Kasumi-1 (cell line): ENCODE results near the gene RFXAP.
"Not testable (repeated sequence)": the region's sequence is repeated elsewhere in the genome, so short reads cannot be mapped to it uniquely, and the experiment has no call there.

Source experiments
- DNase-seq, 2 experiments: peaks; one replicate each; lab custom pipeline; 2025; lab: John Stamatoyannopoulos, UW

The RFXAP gene

DNA sequence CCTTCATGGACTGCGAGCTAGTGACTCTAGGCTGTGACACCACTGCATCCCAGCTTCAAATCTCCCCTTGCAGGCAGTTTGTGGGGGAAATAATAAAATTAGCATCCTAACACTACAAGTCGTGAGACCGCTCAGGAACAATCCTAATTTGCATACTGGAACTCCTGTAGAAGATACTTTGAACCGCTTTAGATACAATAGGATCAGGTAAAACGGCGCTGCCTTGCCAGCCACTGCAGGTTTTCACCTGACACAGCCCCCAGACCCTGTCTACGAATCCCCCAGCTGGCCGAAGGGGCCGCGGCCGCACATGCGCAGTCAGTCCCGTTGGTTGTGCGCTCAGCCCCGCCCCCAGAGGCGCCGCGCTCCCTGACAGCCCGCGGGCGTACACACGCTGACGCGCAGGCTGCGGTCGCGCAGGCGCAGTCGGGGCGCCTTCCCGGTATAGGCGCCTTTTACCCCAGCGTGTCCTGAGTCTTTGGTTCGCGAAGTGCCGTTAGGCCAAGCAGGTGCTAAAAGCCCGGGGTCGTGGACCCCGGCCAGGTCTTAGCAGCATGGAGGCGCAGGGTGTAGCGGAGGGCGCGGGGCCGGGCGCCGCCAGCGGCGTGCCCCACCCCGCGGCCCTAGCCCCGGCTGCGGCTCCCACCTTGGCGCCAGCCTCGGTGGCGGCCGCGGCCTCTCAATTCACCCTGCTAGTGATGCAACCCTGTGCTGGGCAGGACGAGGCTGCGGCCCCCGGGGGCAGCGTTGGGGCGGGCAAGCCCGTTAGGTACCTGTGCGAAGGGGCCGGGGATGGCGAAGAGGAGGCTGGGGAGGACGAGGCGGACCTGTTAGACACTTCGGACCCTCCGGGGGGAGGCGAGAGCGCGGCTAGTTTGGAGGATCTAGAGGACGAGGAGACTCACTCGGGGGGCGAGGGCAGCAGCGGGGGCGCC, at the start of gene RFXAP:
RFXAP (plus strand) TSS at position 419 of the 935 bp plus-strand sequence; CDS start at position 555, 136 bp downstream.
- DNase-seq, result peak; percentile 51 to 52

DNA sequence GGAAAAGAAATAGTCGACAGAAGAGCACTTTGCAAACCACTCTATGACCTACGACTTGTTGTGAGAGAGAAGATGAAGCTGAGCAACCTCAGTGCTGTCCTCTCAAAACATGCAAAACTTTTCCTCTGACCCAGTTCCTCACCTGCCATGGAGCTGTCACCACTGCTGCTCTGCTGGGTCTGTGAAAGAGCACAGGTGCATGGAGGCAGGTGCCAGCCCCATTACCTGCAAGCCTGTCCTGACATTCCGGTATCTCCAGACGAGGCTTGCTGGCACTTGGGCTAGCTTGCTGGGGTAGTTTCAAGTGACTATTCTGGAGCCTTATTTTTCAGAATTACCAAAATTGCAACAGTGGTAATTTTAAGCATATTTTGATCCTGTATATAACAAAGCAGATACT, 49.5 kb upstream of the RFXAP start:
- DNase-seq, result no peak

DNA sequence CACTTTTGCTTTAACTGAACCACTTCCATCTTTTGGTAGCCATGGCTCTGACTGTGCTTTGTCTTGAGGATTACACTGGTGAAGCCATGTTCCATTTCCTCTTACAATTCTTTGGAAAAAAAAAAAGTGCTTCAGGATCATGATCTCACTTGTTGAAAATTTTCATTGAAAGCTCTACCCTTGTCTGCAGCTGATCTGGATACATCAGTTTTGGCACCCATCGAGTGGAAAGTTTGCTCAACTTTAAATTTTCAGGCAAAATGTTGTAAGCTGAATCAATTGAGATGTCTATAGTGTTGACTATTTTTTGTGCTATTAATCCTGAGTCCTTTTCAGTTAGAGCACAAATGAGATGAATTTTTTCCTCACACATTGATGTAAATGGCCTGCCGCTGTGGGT, 48.3 kb upstream of the RFXAP start:
- no peak for DNase-seq

GRCh38 chr13:36772853-36773252, 46.2 kb upstream of the RFXAP start:
- no peak for DNase-seq

DNA sequence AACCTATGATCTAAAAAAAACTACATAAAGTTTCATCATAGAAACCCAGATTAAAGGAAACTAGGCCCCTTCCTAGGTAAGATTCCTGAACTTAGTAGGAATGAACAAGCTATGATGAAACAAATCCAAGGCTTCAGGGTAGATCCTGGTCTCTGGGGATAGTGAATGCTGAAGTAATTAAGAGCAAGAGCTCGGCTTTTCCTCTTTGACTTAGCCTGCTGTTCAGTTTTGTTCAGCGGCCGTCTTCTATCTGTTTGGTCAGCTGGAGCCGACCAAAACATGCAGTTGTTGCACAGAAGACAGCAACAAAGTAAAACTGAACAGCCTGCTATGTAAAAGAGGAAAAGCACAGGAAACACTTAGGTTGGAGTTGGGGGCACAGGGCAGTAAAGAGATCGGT, 44.1 kb upstream of the RFXAP start:
- DNase-seq, result no peak

GRCh38 chr13:36776175-36776574, 42.8 kb upstream of the RFXAP start:
- no peak for DNase-seq

DNA sequence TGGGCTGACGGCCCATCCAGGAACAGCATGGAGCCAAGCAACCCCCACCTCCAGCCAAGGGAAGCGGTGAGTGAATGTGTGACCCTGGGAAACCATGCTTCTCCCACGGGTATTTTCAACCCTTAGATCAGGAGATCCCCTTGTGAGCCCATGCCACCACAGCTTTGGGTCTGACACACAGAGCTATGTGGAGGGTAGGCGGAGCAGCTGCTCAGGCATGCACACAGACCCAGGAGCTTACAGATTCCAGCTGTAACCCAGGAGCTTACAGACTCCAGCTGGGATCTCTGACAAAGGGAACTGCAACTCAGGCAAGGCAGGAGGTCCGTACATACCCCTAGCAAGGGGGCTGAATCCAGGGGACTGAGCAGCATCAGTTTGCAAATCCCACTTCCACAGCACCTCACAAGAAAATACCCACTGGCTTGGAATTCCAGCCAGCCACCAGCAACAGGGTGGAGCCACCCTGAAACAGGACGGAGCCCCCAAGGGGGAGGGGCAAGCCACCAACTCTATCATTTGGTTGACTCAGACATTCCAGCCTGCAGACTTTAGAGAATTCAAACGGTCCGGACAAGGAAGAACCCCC, 40.8 kb upstream of the RFXAP start:
- no peak for DNase-seq

GRCh38 chr13:36783890-36784289, 35.1 kb upstream of the RFXAP start:
- no peak for DNase-seq

GRCh38 chr13:36786175-36786574, 32.8 kb upstream of the RFXAP start:
- not testable (repeated sequence) for DNase-seq

DNA sequence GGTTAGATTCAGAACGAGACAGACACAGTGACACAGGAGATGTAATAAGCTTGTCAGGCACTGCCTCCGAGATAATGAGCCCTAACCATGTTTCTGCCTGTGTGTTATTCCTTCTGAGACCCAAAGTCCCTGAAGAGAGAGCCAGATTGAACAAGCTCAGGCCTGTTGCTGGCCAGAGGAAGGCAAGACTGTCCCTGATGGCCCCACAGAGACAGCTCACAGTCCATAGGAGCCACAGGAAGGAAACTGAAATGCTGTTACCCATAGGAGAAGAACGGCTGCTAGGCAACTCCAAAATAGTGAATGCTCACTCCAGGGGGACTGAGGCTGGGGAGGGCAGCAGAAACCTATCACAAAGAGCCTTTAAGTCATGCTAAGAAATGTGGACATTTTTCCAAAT, 31.8 kb upstream of the RFXAP start:
- no peak for DNase-seq

DNA sequence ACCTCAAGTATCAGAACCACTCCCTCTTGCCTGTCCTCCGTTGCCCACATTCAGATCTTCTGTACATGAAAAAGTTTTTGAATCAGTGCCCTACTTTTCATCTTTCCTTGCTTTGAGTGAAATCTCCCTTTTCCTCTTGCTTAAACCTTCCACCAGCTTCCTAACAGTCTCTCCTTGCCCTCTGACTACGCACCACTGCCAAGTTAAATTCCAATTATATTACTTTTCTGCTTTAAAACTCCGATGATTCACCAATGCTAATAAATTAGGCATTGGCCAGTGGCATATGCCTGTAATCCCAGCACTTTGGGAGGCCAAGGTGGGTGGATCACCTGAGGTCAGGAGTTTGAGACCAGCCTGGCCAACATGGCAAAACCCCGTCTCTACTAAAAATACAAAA, 30.7 kb upstream of the RFXAP start:
- DNase-seq, result no peak

DNA sequence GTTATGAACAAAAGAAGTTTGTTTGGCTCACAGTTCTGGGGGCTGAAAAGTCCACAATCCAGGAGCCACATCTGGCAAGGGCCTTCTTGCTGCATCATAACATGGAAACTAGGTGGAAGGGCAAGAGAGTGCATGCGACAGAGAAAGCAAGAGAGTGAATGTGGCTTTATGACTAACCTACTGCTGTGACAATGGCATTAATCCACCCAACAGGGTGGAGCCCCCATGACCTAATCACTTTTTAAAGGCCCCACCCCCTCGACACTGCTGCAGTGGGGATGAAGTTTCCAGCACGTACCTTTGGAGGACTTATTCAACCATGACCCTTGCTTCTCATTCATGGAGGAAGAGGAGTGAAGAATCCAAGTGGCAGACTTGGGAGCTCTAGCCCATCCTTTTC, 30.0 kb upstream of the RFXAP start:
- no peak for DNase-seq

GRCh38 chr13:36789730-36790129, 29.3 kb upstream of the RFXAP start:
- DNase-seq, result no peak

DNA sequence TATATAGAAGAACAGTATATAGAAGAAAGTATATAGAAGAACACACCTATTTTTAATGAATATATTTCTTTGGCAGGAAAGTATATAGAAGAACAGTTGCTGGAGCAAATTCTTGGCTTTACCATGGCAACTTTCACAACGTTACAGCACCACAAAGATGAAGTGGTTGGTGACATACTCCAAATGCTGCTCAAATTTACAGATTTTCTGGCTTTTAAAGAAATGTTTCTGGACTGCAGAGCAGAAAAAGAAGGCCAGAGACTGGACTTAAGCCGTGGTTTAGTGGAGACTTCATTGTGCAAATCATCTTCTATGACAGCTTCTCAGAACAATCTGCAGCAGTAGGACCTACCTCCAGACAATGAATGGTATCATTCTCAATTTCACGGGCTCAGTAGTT, 24.3 kb upstream of the RFXAP start:
- no peak for DNase-seq

DNA sequence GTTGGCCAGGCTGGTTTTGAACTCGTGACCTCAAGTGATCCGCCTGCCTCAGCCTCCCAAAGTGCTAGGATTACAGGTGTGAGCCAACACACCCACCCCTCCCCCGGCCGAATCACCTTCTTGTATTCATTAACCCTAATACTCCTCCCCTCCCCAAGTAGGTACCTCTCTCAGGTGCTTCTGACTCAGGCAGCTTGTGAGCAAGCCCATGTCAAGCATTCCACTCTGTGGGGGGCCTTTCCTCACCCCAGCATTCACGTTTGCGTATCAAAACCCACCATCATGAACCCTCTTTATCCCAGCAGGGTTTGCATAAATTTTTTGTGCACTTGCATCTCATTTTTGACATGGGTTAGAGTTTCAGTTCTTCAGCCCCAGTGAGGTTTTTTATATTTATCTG, 23.6 kb upstream of the RFXAP start:
- no peak for DNase-seq

- DNase-seq, result no peak
These were observed 23.0 kb upstream of the RFXAP start for GRCh38 chr13:36796052-36796451.

DNA sequence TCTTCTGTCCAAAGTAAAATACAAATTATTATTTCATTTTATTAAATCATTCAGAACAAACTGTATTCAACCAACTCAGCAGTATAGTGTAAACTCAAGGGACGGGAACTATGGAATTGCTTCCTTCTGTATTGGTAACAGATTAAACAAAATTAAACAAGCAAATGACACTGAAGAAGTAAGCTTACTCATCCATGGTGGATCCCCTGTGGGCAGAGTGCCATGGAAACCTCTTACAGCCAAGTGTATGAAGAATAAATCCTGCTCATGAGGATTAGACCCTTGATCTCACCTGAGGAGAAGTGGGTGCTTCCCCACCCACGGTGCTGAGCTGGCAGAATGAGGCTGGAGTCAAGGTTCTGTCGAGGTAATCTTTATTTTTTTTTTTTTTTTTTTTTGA, 18.0 kb upstream of the RFXAP start:
- no peak for DNase-seq

- no peak for DNase-seq
These were observed 14.4 kb upstream of the RFXAP start for GRCh38 chr13:36804588-36804987.

DNA sequence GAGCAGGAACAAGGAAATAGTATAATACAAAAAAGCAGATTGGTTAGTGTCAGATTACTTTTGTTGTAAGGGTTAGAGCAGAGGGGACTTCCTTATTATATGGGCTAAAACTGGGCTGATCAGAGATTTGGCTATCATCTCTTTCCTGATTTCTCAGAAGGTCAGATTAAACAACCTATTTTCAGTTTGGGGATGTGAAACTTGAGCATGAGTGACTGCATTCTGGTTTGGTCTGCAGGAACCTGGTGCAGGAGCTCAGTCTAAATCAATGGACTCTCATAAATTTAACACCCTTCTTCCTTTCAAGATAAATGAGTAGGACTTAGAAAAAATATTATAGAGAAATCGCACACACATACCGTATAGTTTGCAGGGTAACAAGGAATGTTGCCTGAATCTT, 12.9 kb upstream of the RFXAP start:
- no peak for DNase-seq

GRCh38 chr13:36807616-36808015, 11.4 kb upstream of the RFXAP start:
- DNase-seq, result no peak

GRCh38 chr13:36813225-36813624, 5.8 kb upstream of the RFXAP start:
- DNase-seq, result no peak

GRCh38 chr13:36814465-36814864, 4.6 kb upstream of the RFXAP start:
- DNase-seq, result peak; percentile 28 to 29

- DNase-seq, result peak; percentile 3 to 11
These were observed 4.0 kb upstream of the RFXAP start for GRCh38 chr13:36815062-36815461.
